GM18511 (cell line): ENCODE results near the gene AGO3.

Experiments
- ATAC-seq: cut with Tn5 transposase; IDR thresholded peaks from one replicate; pipeline ENCODE4 v1.9.1; 2021; ENCODE audit warnings: mild to moderate bottlenecking, moderate library complexity; ENCODE audit not compliant: unreplicated experiment

The AGO3 gene

DNA sequence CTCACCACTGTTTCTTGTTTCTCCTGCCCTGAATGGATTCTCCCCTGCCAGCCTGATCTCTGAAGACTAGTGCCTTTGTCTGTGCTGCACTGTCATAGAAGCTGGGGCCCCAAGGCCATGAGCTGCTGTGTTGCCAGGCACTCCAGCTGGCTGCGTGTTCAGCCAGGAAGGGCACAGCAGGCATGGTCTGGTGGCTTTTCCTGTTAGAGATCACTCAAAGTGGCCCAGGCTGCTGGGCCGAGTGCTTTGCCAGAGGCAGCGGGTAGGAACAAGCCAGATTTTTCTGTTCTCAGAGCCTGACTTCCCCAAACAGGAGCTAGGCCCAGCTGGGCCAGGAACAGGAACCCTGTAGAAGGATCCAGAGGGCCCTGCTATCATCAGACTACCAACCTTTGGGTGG is 163.0 kb downstream of the AGO3 start:
- no peak for ATAC-seq

DNA sequence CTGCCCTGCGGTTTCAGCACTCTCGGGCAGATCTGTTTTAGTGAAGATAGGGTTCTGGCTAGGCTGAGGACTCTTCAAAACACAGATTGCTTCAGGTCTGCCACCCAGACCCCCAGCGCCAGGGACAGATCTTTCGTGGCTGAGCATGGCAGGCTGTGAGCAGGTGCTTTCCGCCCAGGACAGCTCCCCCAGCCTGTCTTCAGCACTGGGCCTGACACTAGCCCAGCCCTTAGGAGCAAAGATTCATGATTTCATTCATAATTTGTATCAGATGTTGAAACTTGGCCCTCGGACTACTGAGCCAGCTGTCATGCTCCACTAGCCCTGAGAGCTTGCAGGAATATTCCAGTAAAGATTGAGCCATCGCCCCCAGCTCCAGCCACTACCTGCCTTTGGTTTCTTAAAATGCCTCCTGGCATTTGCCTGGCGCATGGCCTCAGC is 163.7 kb downstream of the AGO3 start:
- ATAC-seq: no peak

- no peak for ATAC-seq
Measured at GRCh38 chr1:36095760-36096405, 165.0 kb downstream of the AGO3 start.

DNA sequence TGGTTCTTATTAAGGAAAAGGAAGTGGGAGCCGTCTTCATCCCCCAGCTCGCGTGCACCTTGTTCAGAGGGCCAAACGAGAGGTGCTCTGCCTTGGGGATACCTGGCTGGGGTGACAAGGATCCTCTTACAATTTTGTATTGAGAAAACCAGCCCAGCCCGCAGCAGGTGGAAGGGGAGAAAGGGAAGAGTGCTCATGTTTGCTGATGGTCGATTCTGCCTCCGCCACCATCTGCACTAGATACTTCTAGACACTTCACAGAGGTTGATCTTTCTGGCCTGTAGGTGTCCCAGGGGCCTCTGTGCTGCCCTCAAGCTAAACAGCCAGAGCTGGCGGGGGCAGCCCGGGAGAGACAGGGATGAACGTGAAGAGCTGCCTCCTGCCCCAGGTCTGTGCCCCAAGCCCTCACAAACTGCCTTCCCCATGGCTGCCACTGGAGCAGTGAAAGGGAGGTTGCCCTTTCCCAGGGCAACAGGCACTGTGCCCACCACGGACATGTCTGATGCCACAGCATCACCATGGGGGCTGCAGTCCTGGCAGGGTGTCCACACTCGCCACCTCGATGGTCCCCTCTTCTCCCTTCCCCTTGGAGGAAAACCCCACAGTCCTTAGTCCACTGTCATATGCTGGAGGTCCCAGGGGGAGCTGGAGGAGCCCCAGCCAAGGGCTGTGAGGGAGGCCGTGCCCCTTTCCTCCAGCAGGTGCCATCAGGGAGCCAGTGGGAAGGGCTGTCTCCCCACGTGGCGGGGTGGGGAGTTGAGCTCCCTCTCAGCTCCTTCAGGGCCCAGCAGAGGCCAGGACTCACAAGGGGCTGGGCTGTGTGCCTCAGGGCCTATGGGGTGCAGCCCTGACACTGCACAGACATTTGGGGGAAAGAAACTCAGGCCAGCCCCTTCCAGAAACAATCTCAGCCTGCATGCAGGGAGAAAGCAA is 165.9 kb downstream of the AGO3 start:
- no peak for ATAC-seq

GRCh38 chr1:36097693-36098585 is 167.0 kb downstream of the AGO3 start:
- no peak for ATAC-seq

- no peak for ATAC-seq
Measured at GRCh38 chr1:36098650-36099365, 167.9 kb downstream of the AGO3 start.

DNA sequence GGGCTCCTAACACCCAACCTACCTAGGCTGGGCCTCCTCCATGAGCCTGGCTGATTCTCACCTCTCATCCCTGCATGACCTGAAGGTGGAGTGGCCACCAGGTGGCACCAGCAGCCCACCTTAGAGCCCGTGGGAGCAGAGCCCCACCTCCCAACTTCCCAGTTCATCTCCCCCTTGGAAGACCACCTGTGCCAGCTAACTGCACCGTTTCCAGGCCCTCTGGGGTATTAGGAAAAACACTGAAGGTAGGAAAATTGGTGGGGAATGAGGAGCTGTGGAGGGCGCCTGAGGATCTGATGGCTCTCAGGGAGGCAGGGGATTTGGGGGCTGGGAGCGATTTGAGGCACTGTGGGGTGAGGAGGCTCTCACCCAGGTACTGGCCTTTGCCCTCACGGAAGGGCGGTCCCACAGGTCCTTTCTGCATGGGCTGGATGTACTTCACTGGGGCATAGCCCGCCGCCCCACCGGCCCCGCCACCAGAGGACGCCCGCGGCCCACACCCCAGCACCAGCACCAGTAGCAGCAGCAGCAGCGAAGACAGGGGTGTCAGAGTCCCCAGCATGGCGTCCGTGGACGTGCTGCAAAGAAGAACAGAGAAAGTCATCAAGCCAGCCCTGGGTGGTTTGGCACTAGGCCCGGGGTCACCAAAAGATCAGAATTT is 168.9 kb downstream of the AGO3 start:
- ATAC-seq: no peak

GRCh38 chr1:36100376-36100775 is 169.5 kb downstream of the AGO3 start:
- no peak for ATAC-seq

GRCh38 chr1:36101546-36101945 is 170.6 kb downstream of the AGO3 start:
- no peak for ATAC-seq

DNA sequence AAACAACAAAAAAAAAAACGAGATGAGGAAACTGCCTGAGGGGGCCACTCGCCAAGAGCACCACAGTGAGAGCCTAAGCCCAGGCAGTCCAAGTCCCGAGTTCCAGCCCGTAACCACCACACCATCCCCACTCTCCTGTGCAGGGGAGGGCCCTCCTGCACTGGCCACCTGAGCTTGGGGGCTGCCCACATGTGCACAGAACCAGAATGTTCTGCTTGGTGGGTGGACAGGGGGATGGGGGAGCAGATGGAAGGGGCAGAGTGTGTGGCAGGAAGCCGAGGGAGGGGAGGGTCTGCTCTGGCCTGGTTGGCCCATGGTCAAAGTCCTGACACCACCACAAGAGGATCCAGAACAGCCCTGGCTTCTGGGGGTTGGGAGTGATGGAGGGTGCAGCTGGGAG is 175.4 kb downstream of the AGO3 start:
- ATAC-seq: no peak

GRCh38 chr1:36107394-36107793 is 176.5 kb downstream of the AGO3 start:
- ATAC-seq: no peak

DNA sequence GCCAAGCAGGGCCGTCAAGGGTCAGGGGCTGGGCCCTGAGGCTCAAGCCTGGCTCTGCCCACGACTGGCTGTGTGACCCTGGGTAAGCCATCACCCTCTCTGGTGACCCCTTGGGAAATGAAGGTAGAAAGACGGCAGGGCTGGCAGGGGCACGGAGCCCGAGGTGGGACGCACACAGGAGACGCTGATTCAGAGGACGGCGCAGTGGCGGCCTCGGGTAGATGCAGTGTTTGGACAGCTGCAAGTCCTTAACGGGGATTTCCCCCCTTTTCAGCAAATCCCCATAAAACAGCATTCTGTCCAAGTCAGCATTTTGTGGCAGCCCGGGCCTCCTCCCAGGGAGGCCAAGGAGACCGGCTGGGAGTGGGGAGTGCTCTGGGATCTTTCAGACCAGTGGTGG is 177.4 kb downstream of the AGO3 start:
- ATAC-seq: no peak

- ATAC-seq: no peak
Measured at GRCh38 chr1:36109041-36109679, 178.3 kb downstream of the AGO3 start.

- ATAC-seq: no peak
Measured at GRCh38 chr1:36111151-36111550, 180.2 kb downstream of the AGO3 start.

- no peak for ATAC-seq
Measured at GRCh38 chr1:36112823-36113222, 181.9 kb downstream of the AGO3 start.

DNA sequence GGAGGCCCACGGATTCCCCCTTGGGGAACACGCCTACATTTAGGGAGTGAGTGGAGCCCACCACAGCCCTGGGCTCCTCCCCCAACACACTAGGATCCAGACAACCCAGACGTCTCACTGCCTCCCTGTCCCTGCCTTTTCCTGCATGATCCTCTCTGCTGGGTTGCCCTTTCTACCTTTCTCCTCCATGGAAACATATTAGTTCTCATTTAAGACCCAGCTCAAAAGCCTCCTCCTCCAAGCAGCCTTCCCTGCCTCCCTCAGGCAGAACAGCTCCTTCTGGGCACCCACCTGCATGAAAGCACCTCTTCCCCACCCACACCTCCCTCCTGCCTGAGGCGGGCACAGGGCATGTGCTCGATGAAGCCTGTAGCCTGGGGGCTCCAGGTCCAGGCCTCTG is 183.5 kb downstream of the AGO3 start:
- no peak for ATAC-seq

DNA sequence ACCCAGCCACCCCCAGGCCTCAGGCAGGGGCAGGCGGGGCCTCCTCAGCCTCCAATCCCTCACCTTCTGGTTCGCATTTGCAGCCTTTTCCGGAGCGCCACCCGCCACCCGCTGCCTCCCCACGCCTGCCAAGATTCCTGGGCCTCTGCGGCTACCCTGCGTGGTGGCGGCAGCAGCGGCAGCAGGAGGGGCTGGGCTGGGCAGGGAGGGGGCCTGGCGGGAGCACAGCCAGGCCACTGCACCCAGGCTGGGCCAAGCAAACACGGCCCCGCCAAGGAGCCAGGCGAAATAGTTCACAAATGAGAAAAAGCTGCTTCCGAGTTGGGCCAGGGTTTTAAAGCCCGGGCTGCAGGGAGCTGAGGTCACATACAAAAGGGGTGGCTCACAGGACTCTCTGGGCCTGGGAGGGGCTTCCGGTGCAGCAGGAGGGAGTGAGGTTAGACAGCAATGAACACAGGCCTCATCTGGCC is 184.3 kb downstream of the AGO3 start:
- no peak for ATAC-seq

- ATAC-seq: no peak
Measured at GRCh38 chr1:36115931-36116330, 185.0 kb downstream of the AGO3 start.

DNA sequence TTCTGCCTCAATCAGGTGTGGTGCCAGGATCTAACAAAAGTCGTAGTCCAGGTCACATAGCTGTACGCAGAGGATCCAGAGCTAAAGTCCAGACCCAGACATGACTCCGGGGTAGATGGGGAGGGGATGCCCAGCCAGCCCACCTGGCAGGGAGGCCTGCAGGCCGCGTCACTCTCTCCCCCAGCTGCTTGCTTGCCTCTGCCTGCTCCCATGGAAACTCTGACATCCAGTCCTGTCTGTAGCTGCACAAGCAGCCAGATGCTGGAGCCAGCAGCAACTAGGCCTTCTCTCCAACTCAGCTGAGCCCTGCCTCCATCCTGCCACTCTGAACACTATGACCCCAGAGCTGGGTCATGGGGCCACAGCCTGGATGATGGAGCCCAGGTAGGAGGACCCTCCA is 186.0 kb downstream of the AGO3 start:
- ATAC-seq: no peak
